B cell (primary cell): ENCODE measurements around the gene PRRG2. TPM values are rescaled to one million over a fixed set of nuclear protein-coding genes. Genes with fewer than 3 reads are reported as not detected.
A peak's percentile ranks its signal among the peaks of the same experiment; 100 is the strongest.

Experiments used
- ATAC-seq: fragments of 200-7000 bp; cut with Tn5 transposase; one replicate; pipeline ENCODE4 v1.10.0; 2021; ENCODE audit warnings: low read depth, mild to moderate bottlenecking, moderate number of reproducible peaks, moderate library complexity
- CTCF ChIA-PET: fragments of 350-600 bp; sonication (Branson Sonifier 250); formaldehyde crosslinking; loops from one replicate; lab custom pipeline; 2021; ENCODE audit warnings: antibody characterized with exemption, inconsistent platforms; lab: Charles Lee
- POLR2A ChIA-PET: fragments of 350-600 bp; sonication (Branson Sonifier 250); formaldehyde crosslinking; loops from one replicate; lab custom pipeline; 2021; ENCODE audit warnings: antibody characterized with exemption; lab: Charles Lee
- DNase-seq: peaks from one replicate; pipeline ENCODE4 v3.0.0; 2013
- H2AFZ ChIP-seq: 2 replicates; pipeline ENCODE4 v1.6.1; 2012; ENCODE audit warnings: mild to moderate bottlenecking, low read depth, low read length; ENCODE audit not compliant: insufficient read depth, poor library complexity, severe bottlenecking
- H3K27ac ChIP-seq, 2 donors: 1 replicate in 1 of 2; 2 replicates in 1 of 2; pipeline ENCODE4 v1.5.1; 2012 to 2013; ENCODE audit warnings: low read length in 2 of 2, mild to moderate bottlenecking in 2 of 2, moderate library complexity in 1 of 2
- H3K27me3 ChIP-seq, 4 experiments: fragments of 200-600 bp in 1 of 4; sonication (generic) in 1 of 4; replicated peaks in 1 of 4; 1 replicate in 2 of 4; 2 replicates in 2 of 4; pipeline versions ENCODE4 v1.6.1 to v1.7.0; 2013 to 2016; ENCODE audit warnings: low read length in 3 of 4, mild to moderate bottlenecking in 2 of 4, mixed read lengths in 1 of 4, moderate library complexity in 1 of 4; ENCODE audit not compliant: insufficient read depth in 4 of 4, control insufficient read depth in 3 of 4; ENCODE audit errors: control extremely low read depth in 1 of 4
- H3K36me3 ChIP-seq, 2 experiments: replicated peaks in 1 of 2; 1 replicate in 1 of 2; 2 replicates in 1 of 2; pipeline versions ENCODE4 v1.6.1 to v1.7.1; 2013; ENCODE audit warnings: low read length in 1 of 2; ENCODE audit not compliant: insufficient read depth in 2 of 2, control insufficient read depth in 1 of 2; ENCODE audit errors: control extremely low read depth in 1 of 2, extremely low read depth in 1 of 2
- H3K4me1 ChIP-seq, 2 donors: fragments of 200-600 bp in 1 of 2; sonication (generic) in 1 of 2; 1 replicate in 1 of 2; 2 replicates in 1 of 2; pipeline versions ENCODE4 v1.5.1 to v1.6.1; 2013 to 2017; ENCODE audit warnings: low read length in 2 of 2; ENCODE audit not compliant: control insufficient read depth in 2 of 2, insufficient read depth in 2 of 2
- H3K4me2 ChIP-seq: replicated peaks from 2 replicates; pipeline ENCODE3; 2012; ENCODE audit warnings: mild to moderate bottlenecking, low read depth, low read length; ENCODE audit not compliant: poor library complexity, severe bottlenecking
- H3K4me3 ChIP-seq, 5 experiments: fragments of 200-600 bp in 1 of 5; sonication (generic) in 1 of 5; 1 replicate in 3 of 5; 2 replicates in 2 of 5; pipeline versions ENCODE4 v1.5.1 to v1.7.0; 2011 to 2016; ENCODE audit warnings: low read length in 4 of 5, mild to moderate bottlenecking in 4 of 5, low read depth in 2 of 5, control low read depth in 1 of 5, moderate library complexity in 1 of 5; ENCODE audit not compliant: insufficient read depth in 1 of 5; ENCODE audit errors: control extremely low read depth in 1 of 5, extremely low read depth in 1 of 5
- H3K79me2 ChIP-seq: fragments of 200-600 bp; sonication (generic); one replicate; pipeline ENCODE4 v1.6.0; 2016; ENCODE audit warnings: low read length; ENCODE audit not compliant: control insufficient read depth, insufficient read depth
- H3K9ac ChIP-seq: fragments of 200-600 bp; sonication (generic); 2 replicates; pipeline ENCODE4 v1.6.1; 2017; ENCODE audit warnings: mild to moderate bottlenecking, low read length, moderate library complexity
- H3K9me3 ChIP-seq, 3 donors: one replicate each; pipeline versions ENCODE4 v1.6.1 to v1.7.1; 2013; ENCODE audit warnings: low read length in 2 of 3; ENCODE audit not compliant: control insufficient read depth in 2 of 3, insufficient read depth in 1 of 3; ENCODE audit errors: control extremely low read depth in 1 of 3
- H4K20me1 ChIP-seq: 2 replicates; pipeline ENCODE4 v1.6.0; 2012; ENCODE audit warnings: mild to moderate bottlenecking, low read length; ENCODE audit not compliant: insufficient read depth, control insufficient read depth, poor library complexity, severe bottlenecking
- H3K27ac Mint-ChIP-seq: one replicate; pipeline ENCODE4 v1.8.0; 2021; ENCODE audit warnings: mixed read lengths
- H3K27me3 Mint-ChIP-seq: one replicate; pipeline ENCODE4 v1.8.0; 2021; ENCODE audit warnings: mixed read lengths
- H3K4me1 Mint-ChIP-seq: one replicate; pipeline ENCODE4 v1.8.0; 2021; ENCODE audit warnings: mixed read lengths
- H3K4me3 Mint-ChIP-seq: one replicate; pipeline ENCODE4 v1.8.0; 2021; ENCODE audit warnings: mixed read lengths
- H3K9me3 Mint-ChIP-seq: one replicate; pipeline ENCODE4 v1.8.0; 2022; ENCODE audit warnings: mixed read lengths; ENCODE audit not compliant: insufficient read depth
- CTCF ChIP-seq: fragments of 200-600 bp; IDR thresholded peaks from one replicate; pipeline ENCODE4 v1.8.0; 2022; ENCODE audit warnings: antibody characterized with exemption, mild to moderate bottlenecking
- EZH2 ChIP-seq: IDR thresholded peaks from 2 replicates; pipeline ENCODE4 v1.6.1; 2012; ENCODE audit warnings: borderline replicate concordance, low read depth, mild to moderate bottlenecking, moderate library complexity, low read length; ENCODE audit not compliant: insufficient read depth, poor library complexity, severe bottlenecking
- WGBS: methylation state at CpG from one replicate; pipeline ENCODE4 v1.1.5; 2013; ENCODE audit warnings: missing lambda C conversion rate; ENCODE audit not compliant: insufficient coverage; 5-methylcytosine and 5-hydroxymethylcytosine counted together
- intact Hi-C: fragments of 100-400 bp; cut with micrococcal nuclease; formaldehyde crosslinking; loops from one replicate; pipeline ENCODE4 v1.10.0; 2022
- polyA plus RNA-seq: library from polyadenylated mRNA; depleted of rRNA; stranded (reverse); fragments of >200 nt; gene quantifications from 2 replicates; pipeline ENCODE4 v1.2.3, GENCODE V29; 2012
- total RNA-seq, 2 donors: library from RNA; stranded (reverse); fragments of 120-200 nt in 1 of 2; gene quantifications; 1 replicate in 1 of 2; 2 replicates in 1 of 2; pipeline versions ENCODE4 v1.2.3 to v1.2.4, GENCODE V29; 2013 to 2022

Gene PRRG2
- total and polyA plus RNA-seq, 2 donors (not counting 1 experiment from before 2014, with no cell fraction given), result 1.1 to 4.4 TPM

GRCh38 chr19:49590071-49590970 lies 9.2 kb downstream of the PRRG2 start:
- H4K20me1 ChIP-seq, result peaks cover 37% of the 10 kb centered on the region
- H3K4me3 ChIP-seq, result peak overlapping the region; percentile 69 to 85 (median 77)
- peak overlapping the region; percentile 84 for H3K4me3 Mint-ChIP-seq
- peak overlapping the region; percentile 78 for H3K9ac ChIP-seq
- H3K9me3 Mint-ChIP-seq, result no peaks in the 10 kb centered on the region
- H3K36me3 ChIP-seq, result peaks cover 0 to 15% of the 10 kb centered on the region in 2 experiments
- peaks cover 16 to 26% of the 10 kb centered on the region in 2 donors for H3K4me1 ChIP-seq
- no peaks in the 10 kb centered on the region for H3K9me3 ChIP-seq
- ATAC-seq (peak; percentile 80), DNase-seq (peak; percentile 97)
- peak overlapping the region; percentile 89 for H3K4me2 ChIP-seq
- H3K27me3 ChIP-seq, result no peaks in the 10 kb centered on the region
- H3K27ac ChIP-seq, result peak overlapping the region; percentile 72 to 85
- H3K27ac Mint-ChIP-seq, result peak overlapping the region; percentile 91
- 0% methylated on average over 48 of the region's 58 CpGs for WGBS
- no peaks in the 10 kb centered on the region for H3K27me3 Mint-ChIP-seq
- CTCF ChIA-PET, result interaction anchor here (0.7 to 3.2 kb wide), 6 partner anchors 10 to 87 kb away, joined by 3 to 15 read pairs (median 4); partner anchors contain the start of genes NOSIP, PRMT1, PRRG2 and RRAS
- POLR2A ChIA-PET, result interaction anchor here (0.5 to 3.7 kb wide), 11 partner anchors 10 to 260 kb away, joined by 3 to 28 read pairs (median 5); partner anchors contain the start of genes BCL2L12, IRF3, NOSIP and PRMT1
- TF ChIP-seq EZH2 (no peak), CTCF (peak; percentile 13)
- intact Hi-C loops, result loop anchor here (1.0 to 5.0 kb wide), 6 partner anchors 10 to 1333 kb away; partner anchors contain the start of genes AKT1S1, BCL2L12, CARD8 and IRF3
- H3K4me1 Mint-ChIP-seq, result peaks cover 27% of the 10 kb centered on the region
- H3K79me2 ChIP-seq, result peaks cover 37% of the 10 kb centered on the region
- H2AFZ ChIP-seq, result peak overlapping the region; percentile 67
